Testis (tissue), 3 donors: Measurements from ENCODE around the gene TMEM8B. TPM values are rescaled to one million over a fixed set of nuclear protein-coding genes. Genes with fewer than 3 reads are reported as not detected.
"Not testable (repeated sequence)": the region's sequence is repeated elsewhere in the genome, so short reads cannot be mapped to it uniquely, and the experiment has no call there.

ENCODE experiments used
- DNase-seq: peaks from one replicate; pipeline ENCODE4 v3.0.0-alpha.2; 2019
- H3K27ac ChIP-seq, 2 donors: fragments of 200-600 bp; sonication (generic); one replicate each; pipeline ENCODE4 v1.5.1; 2019
- H3K27me3 ChIP-seq: fragments of 200-600 bp; sonication (generic); one replicate; pipeline ENCODE4 v1.5.1; 2019
- H3K36me3 ChIP-seq: fragments of 200-600 bp; sonication (generic); one replicate; pipeline ENCODE4 v1.5.1; 2017; ENCODE audit warnings: low read depth; ENCODE audit errors: missing control alignments
- H3K4me1 ChIP-seq: fragments of 200-600 bp; sonication (generic); one replicate; pipeline ENCODE4 v1.5.1; 2019
- H3K4me3 ChIP-seq, 2 donors: fragments of 200-600 bp; sonication (generic); one replicate each; pipeline ENCODE4 v1.5.1; 2017 to 2019
- H3K9me3 ChIP-seq: fragments of 200-600 bp; sonication (generic); one replicate; pipeline ENCODE4 v1.5.1; 2017
- POLR2A ChIP-seq: fragments of 450-650 bp; IDR thresholded peaks from one replicate; pipeline ENCODE4 v1.6.1; 2017; ENCODE audit warnings: antibody characterized with exemption, mild to moderate bottlenecking, moderate library complexity
- WGBS, 2 donors: methylation state at CpG; one replicate each; pipeline ENCODE4 v1.1.5; 2018; 5-methylcytosine and 5-hydroxymethylcytosine counted together
- intact Hi-C: fragments of 100-400 bp; cut with DNase I; formaldehyde crosslinking; loops from one replicate; pipeline ENCODE4 v1.15.1; 2023; ENCODE audit warnings: low total_unique reads
- polyA plus RNA-seq: library from polyadenylated mRNA; stranded (reverse); fragments of 350-450 nt; fragmentation: Illumina TruSeq; extraction: RNeasy Lipid Tissue Mini Kit (QIAGEN cat#74804); gene quantifications from one replicate; pipeline ENCODE4 v1.2.3, GENCODE V29; 2014; ENCODE audit warnings: low read depth, low replicate concordance; ENCODE audit not compliant: insufficient read depth
- total RNA-seq, 2 donors: library from RNA; depleted of rRNA; stranded (reverse); fragments of >200 nt; gene quantifications; one replicate each; pipeline ENCODE4 v1.2.3, GENCODE V29; 2016
- TF ChIP-seq, protein P1 (sequence below), 3 experiments: fragments of 450-650 bp in 2 of 3; fragments of 200-600 bp in 1 of 3; sonication (generic) in 1 of 3; IDR thresholded peaks; one replicate each; pipeline ENCODE4 v1.5.1; 2016 to 2019; ENCODE audit warnings: antibody characterized with exemption in 3 of 3, mild to moderate bottlenecking in 2 of 3, moderate library complexity in 1 of 3

Gene TMEM8B
- total and polyA plus RNA-seq, 3 donors from 2014 or later, result 22.2 to 24.6 (median 24.5) TPM

DNA sequence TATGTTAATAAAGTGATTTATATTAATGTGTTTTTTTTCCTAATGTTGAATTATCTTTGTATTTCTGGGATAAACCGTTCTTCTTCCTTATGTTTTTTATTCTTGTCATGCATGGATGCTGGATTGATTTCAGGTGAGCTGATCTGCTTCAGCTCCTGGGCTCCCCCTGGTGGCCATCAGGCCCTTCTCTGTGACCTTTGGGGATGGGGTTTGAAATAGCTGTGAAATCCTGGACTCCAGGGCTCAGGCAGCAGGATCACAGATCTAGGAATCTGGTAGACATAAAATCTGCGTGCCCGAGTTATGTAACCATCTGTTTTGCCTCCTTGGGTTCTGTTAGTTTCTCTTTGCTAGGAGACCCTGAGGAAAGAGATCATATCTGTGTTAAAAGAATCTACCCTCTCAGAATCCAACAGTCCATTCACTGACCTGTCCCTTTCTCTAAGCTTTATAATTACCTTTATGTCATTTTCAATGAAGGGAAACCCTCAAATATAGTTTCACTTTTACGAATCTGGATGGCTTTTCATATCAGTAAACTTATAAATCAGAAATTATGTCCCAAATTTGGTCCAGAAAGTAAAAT lies 53.3 kb downstream of the TMEM8B start:
- Histone ChIP-seq H3K27ac (no peak overlapping the region), H3K9me3 (no peaks in the 10 kb centered on the region)
- 9 to 10% methylated on average over 4 of the region's 4 CpGs for WGBS, 2 donors

DNA sequence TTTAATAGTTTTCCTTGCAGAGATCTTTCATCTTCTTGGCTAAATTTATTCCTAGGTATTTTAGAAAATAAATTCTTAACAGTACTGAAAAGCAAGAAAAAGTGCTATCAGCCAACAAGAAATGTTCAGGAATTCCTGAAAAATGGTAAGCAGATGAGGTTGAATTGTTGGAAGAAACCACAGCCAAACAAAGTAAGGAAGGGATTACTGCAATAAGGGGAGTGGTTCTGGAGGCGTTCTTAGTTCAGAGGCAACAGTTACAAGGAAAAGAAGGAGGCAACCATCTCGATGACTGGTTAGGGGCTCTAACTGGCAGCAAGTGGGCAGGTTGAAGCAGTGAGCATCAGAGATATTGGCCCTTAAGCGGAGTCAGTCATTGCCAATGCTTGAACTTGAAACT lies 54.0 kb downstream of the TMEM8B start:
- H3K27me3 ChIP-seq, result no peaks in the 10 kb centered on the region
- no peaks in the 10 kb centered on the region for H3K36me3 ChIP-seq
- H3K27ac ChIP-seq, result no peak overlapping the region
- no peak overlapping the region for H3K4me3 ChIP-seq
- no peaks in the 10 kb centered on the region for H3K9me3 ChIP-seq
- TF ChIP-seq, protein P1, sequence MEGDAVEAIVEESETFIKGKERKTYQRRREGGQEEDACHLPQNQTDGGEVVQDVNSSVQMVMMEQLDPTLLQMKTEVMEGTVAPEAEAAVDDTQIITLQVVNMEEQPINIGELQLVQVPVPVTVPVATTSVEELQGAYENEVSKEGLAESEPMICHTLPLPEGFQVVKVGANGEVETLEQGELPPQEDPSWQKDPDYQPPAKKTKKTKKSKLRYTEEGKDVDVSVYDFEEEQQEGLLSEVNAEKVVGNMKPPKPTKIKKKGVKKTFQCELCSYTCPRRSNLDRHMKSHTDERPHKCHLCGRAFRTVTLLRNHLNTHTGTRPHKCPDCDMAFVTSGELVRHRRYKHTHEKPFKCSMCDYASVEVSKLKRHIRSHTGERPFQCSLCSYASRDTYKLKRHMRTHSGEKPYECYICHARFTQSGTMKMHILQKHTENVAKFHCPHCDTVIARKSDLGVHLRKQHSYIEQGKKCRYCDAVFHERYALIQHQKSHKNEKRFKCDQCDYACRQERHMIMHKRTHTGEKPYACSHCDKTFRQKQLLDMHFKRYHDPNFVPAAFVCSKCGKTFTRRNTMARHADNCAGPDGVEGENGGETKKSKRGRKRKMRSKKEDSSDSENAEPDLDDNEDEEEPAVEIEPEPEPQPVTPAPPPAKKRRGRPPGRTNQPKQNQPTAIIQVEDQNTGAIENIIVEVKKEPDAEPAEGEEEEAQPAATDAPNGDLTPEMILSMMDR (IDR thresholded peaks at IDR 0.05), result no peak
- no peak for TF ChIP-seq POLR2A
- DNase-seq, result no peak
- intact Hi-C loops, result no loop called here
- 59 to 79% methylated on average over 3 of the region's 3 CpGs for WGBS, 2 donors
- H3K4me1 ChIP-seq, result no peaks in the 10 kb centered on the region

More for the DNA sequence above, 53.3 kb downstream of the TMEM8B start:
- no peaks in the 10 kb centered on the region for H3K27me3 ChIP-seq
- intact Hi-C loops, result no loop called here
- no peaks in the 10 kb centered on the region for H3K4me1 ChIP-seq
- no peaks in the 10 kb centered on the region for H3K36me3 ChIP-seq
- no peak overlapping the region for H3K4me3 ChIP-seq
- DNase-seq, result peak; percentile 92
- no peak for TF ChIP-seq POLR2A
- TF ChIP-seq, protein P1 (IDR thresholded peaks at IDR 0.05), result peak; percentile 75 to 96 (median 88)

DNA sequence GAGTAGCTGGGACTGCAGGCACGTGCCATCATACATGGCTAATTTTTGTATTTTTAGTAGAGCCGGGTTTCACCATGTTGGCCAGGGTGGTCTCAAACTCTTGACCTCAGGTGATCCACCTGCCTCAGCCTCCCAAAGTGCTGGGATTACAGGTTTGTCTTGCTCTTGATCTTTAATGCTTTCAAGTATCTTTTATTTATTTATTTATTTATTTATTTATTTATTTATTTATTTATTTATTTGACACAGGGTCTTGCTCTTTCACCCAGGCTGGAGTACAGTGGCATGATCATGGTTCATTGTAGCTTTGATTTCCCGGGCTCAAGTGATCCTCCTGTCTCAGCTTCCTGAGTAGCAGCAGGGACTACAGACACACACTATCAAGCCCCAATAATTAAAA lies 55.9 kb downstream of the TMEM8B start:
- intact Hi-C loops, H3K27me3 ChIP-seq, H3K9me3 ChIP-seq, DNase-seq, H3K4me1 ChIP-seq, H3K4me3 ChIP-seq, H3K36me3 ChIP-seq, H3K27ac ChIP-seq: not testable (repeated sequence)
- 88 to 94% methylated on average over 3 of the region's 3 CpGs for WGBS, 2 donors

GRCh38 chr9:35891646-35892045 lies 62.6 kb downstream of the TMEM8B start:
- intact Hi-C loops, result no loop called here
- no peak for DNase-seq
- TF ChIP-seq, protein P1 (IDR thresholded peaks at IDR 0.05), result no peak
- no peak for TF ChIP-seq POLR2A
- 86 to 91% methylated on average over 3 of the region's 3 CpGs for WGBS, 2 donors
- Histone ChIP-seq H3K36me3 (no peaks in the 10 kb centered on the region), H3K27ac (no peak overlapping the region), H3K4me3 (no peak overlapping the region), H3K4me1 (no peaks in the 10 kb centered on the region), H3K9me3 (no peaks in the 10 kb centered on the region), H3K27me3 (no peaks in the 10 kb centered on the region)

- 71 to 82% methylated on average over 1 of the region's 1 CpG for WGBS, 2 donors
- Histone ChIP-seq H3K27ac (no peak overlapping the region), H3K9me3 (no peaks in the 10 kb centered on the region), H3K36me3 (no peaks in the 10 kb centered on the region), H3K27me3 (no peaks in the 10 kb centered on the region), H3K4me3 (no peak overlapping the region), H3K4me1 (no peaks in the 10 kb centered on the region)
- no peak for DNase-seq
- TF ChIP-seq, protein P1 (IDR thresholded peaks at IDR 0.05), result no peak
- no peak for TF ChIP-seq POLR2A
- intact Hi-C loops, result no loop called here
Observed at GRCh38 chr9:35892051-35892450, 63.0 kb downstream of the TMEM8B start.
